Mesenchymal stem cell (in vitro differentiated cells and primary cell): ENCODE results near the gene IRAK1.

Experiments used
- DNase-seq: peaks from one replicate; pipeline ENCODE4 v3.0.0-alpha.2; 2013
- H2AFZ ChIP-seq: one replicate; pipeline ENCODE4 v1.6.1; 2013; ENCODE audit warnings: low read depth, mild to moderate bottlenecking, control low read depth, inconsistent platforms, low read length, moderate library complexity
- H2AK5ac ChIP-seq: 2 replicates; pipeline ENCODE4 v1.6.1; 2013; ENCODE audit warnings: low read length, moderate library complexity, mild to moderate bottlenecking, inconsistent platforms; ENCODE audit not compliant: severe bottlenecking
- H2BK120ac ChIP-seq: one replicate; pipeline ENCODE4 v1.6.1; 2013; ENCODE audit warnings: low read depth, mild to moderate bottlenecking, inconsistent platforms, low read length, moderate library complexity
- H2BK12ac ChIP-seq, 2 experiments: one replicate each; pipeline ENCODE4 v1.6.1; 2013; ENCODE audit warnings: inconsistent platforms in 2 of 2, low read length in 2 of 2, mild to moderate bottlenecking in 2 of 2, moderate library complexity in 2 of 2, control low read depth in 1 of 2
- H2BK15ac ChIP-seq: one replicate; pipeline ENCODE4 v1.6.1; 2013; ENCODE audit warnings: mild to moderate bottlenecking, low read depth, inconsistent platforms; ENCODE audit not compliant: poor library complexity, severe bottlenecking
- H2BK5ac ChIP-seq: 2 replicates; pipeline ENCODE4 v1.6.1; 2013; ENCODE audit warnings: low read depth, mild to moderate bottlenecking, low read length, control low read depth, inconsistent platforms; ENCODE audit not compliant: poor library complexity, severe bottlenecking
- H3K14ac ChIP-seq, 2 experiments: one replicate each; pipeline ENCODE4 v1.6.1; 2013; ENCODE audit warnings: inconsistent platforms in 2 of 2, low read length in 2 of 2, control low read depth in 1 of 2, mild to moderate bottlenecking in 1 of 2, moderate library complexity in 1 of 2
- H3K18ac ChIP-seq, 2 experiments: one replicate each; pipeline ENCODE4 v1.6.1; 2013; ENCODE audit warnings: inconsistent platforms in 2 of 2, low read length in 2 of 2, control low read depth in 1 of 2, low read depth in 1 of 2, mild to moderate bottlenecking in 1 of 2
- H3K23ac ChIP-seq, 2 experiments: one replicate each; pipeline ENCODE4 v1.6.1; 2013; ENCODE audit warnings: inconsistent platforms in 2 of 2, low read length in 2 of 2, mild to moderate bottlenecking in 2 of 2, moderate library complexity in 2 of 2, control low read depth in 1 of 2
- H3K27ac ChIP-seq: 2 replicates; pipeline ENCODE4 v1.5.1; 2013; ENCODE audit warnings: mild to moderate bottlenecking, moderate library complexity, low read length, control low read depth, inconsistent platforms; ENCODE audit not compliant: poor library complexity, severe bottlenecking
- H3K27me3 ChIP-seq, 2 experiments: 2 replicates each; pipeline versions ENCODE4 v1.6.1 to v1.7.0; 2013; ENCODE audit warnings: low read length in 2 of 2, mild to moderate bottlenecking in 2 of 2, moderate library complexity in 2 of 2, control low read depth in 1 of 2, inconsistent platforms in 1 of 2; ENCODE audit not compliant: control insufficient read depth in 1 of 2, insufficient read depth in 1 of 2
- H3K36me3 ChIP-seq, 2 experiments: 2 replicates each; pipeline versions ENCODE4 v1.6.1 to v1.7.0; 2013; ENCODE audit warnings: low read length in 2 of 2, control low read depth in 1 of 2, inconsistent platforms in 1 of 2, low read depth in 1 of 2, mild to moderate bottlenecking in 1 of 2; ENCODE audit not compliant: insufficient read depth in 2 of 2, control insufficient read depth in 1 of 2
- H3K4ac ChIP-seq, 2 experiments: one replicate each; pipeline ENCODE4 v1.6.1; 2013; ENCODE audit warnings: inconsistent platforms in 2 of 2, low read length in 2 of 2, mild to moderate bottlenecking in 2 of 2, moderate library complexity in 2 of 2, control low read depth in 1 of 2, low read depth in 1 of 2
- H3K4me1 ChIP-seq: 2 replicates; pipeline ENCODE4 v1.6.1; 2013; ENCODE audit warnings: low read depth, low read length, control low read depth; ENCODE audit not compliant: control insufficient read depth, insufficient read depth
- H3K4me2 ChIP-seq: 2 replicates; pipeline ENCODE4 v1.6.1; 2013; ENCODE audit warnings: low read length, mild to moderate bottlenecking, inconsistent platforms; ENCODE audit not compliant: poor library complexity, severe bottlenecking
- H3K4me3 ChIP-seq, 2 experiments: 2 replicates each; pipeline versions ENCODE4 v1.5.1 to v1.7.0; 2013; ENCODE audit warnings: low read length in 2 of 2, mild to moderate bottlenecking in 2 of 2, control low read depth in 1 of 2, low read depth in 1 of 2; ENCODE audit not compliant: insufficient read depth in 1 of 2
- H3K79me1 ChIP-seq: replicated peaks from 2 replicates; pipeline ENCODE4 v1.6.1; 2013; ENCODE audit warnings: mild to moderate bottlenecking, control low read depth, low read length, inconsistent platforms; ENCODE audit not compliant: poor library complexity, severe bottlenecking
- H3K9ac ChIP-seq: 2 replicates; pipeline ENCODE4 v1.7.0; 2013; ENCODE audit warnings: mild to moderate bottlenecking, low read length, moderate library complexity
- H3K9me3 ChIP-seq: 2 replicates; pipeline ENCODE4 v1.7.0; 2013; ENCODE audit warnings: mild to moderate bottlenecking, low read length; ENCODE audit not compliant: control insufficient read depth
- H4K8ac ChIP-seq: one replicate; pipeline ENCODE4 v1.6.1; 2013; ENCODE audit warnings: inconsistent platforms, mild to moderate bottlenecking, low read length, moderate library complexity
- H4K91ac ChIP-seq: one replicate; pipeline ENCODE4 v1.6.1; 2013; ENCODE audit warnings: mild to moderate bottlenecking, low read length, inconsistent platforms
- WGBS: methylation state at CpG from one replicate; pipeline ENCODE4 v1.1.7; 2013; ENCODE audit warnings: mixed read lengths; 5-methylcytosine and 5-hydroxymethylcytosine counted together

Gene IRAK1

GRCh38 chrX:154061801-154062200 is 42.1 kb upstream of the IRAK1 start:
- Histone ChIP-seq H2BK15ac (no peak overlapping the region), H2BK5ac (no peak overlapping the region), H3K4me3 (no peak overlapping the region), H4K91ac (no peak overlapping the region), H3K18ac (no peak overlapping the region), H3K4ac (no peak overlapping the region), H3K27ac (no peak overlapping the region), H3K14ac (no peak overlapping the region), H2BK120ac (no peak overlapping the region), H3K27me3 (peaks cover 0 to 16% of the 10 kb centered on the region in 2 experiments), H3K9ac (no peak overlapping the region), H3K4me2 (no peak overlapping the region), H2AK5ac (no peak overlapping the region), H2BK12ac (no peak overlapping the region), H3K23ac (no peak overlapping the region), H3K9me3 (no peaks in the 10 kb centered on the region), H3K4me1 (peaks cover 7% of the 10 kb centered on the region), H3K79me1 (peaks cover 2% of the 10 kb centered on the region), H2AFZ (no peak overlapping the region), H4K8ac (no peak overlapping the region), H3K36me3 (peaks cover under 1 to 8% of the 10 kb centered on the region in 2 experiments)
- DNase-seq: no peak
- 86% methylated on average over 8 of the region's 8 CpGs for WGBS

- Histone ChIP-seq H3K9me3 (no peaks in the 10 kb centered on the region), H3K18ac (no peak overlapping the region), H2BK120ac (no peak overlapping the region), H3K4me3 (no peak overlapping the region), H3K27ac (no peak overlapping the region), H2AK5ac (no peak overlapping the region), H4K8ac (no peak overlapping the region), H3K4me2 (no peak overlapping the region), H2AFZ (no peak overlapping the region), H2BK15ac (no peak overlapping the region), H2BK5ac (no peak overlapping the region), H4K91ac (no peak overlapping the region), H3K79me1 (peaks cover 2% of the 10 kb centered on the region), H3K4me1 (peaks cover 9% of the 10 kb centered on the region), H2BK12ac (no peak overlapping the region), H3K36me3 (peaks cover 10% of the 10 kb centered on the region in 2 experiments), H3K27me3 (peaks cover 0 to 19% of the 10 kb centered on the region in 2 experiments), H3K9ac (no peak overlapping the region), H3K23ac (no peak overlapping the region), H3K14ac (no peak overlapping the region), H3K4ac (no peak overlapping the region)
- 86% methylated on average over 4 of the region's 5 CpGs for WGBS
- DNase-seq: no peak
Observed at GRCh38 chrX:154059729-154060245, 40.1 kb upstream of the IRAK1 start.

- Histone ChIP-seq H2BK12ac (no peak overlapping the region), H2AK5ac (no peak overlapping the region), H3K9me3 (no peaks in the 10 kb centered on the region), H3K27me3 (peaks cover 0 to 19% of the 10 kb centered on the region in 2 experiments), H3K36me3 (peaks cover 10% of the 10 kb centered on the region in 2 experiments), H3K9ac (no peak overlapping the region), H2BK15ac (no peak overlapping the region), H3K4me1 (peaks cover 9% of the 10 kb centered on the region), H4K8ac (no peak overlapping the region), H3K4me3 (no peak overlapping the region), H2AFZ (no peak overlapping the region), H3K18ac (no peak overlapping the region), H3K27ac (no peak overlapping the region), H3K14ac (no peak overlapping the region), H3K4ac (no peak overlapping the region), H2BK5ac (no peak overlapping the region), H3K4me2 (no peak overlapping the region), H2BK120ac (no peak overlapping the region), H3K79me1 (peaks cover 2% of the 10 kb centered on the region), H3K23ac (no peak overlapping the region), H4K91ac (no peak overlapping the region)
- WGBS: no CpG with 5 or more reads among the region's 1 CpG
- DNase-seq: no peak
Observed at GRCh38 chrX:154059231-154059630, 39.5 kb upstream of the IRAK1 start.

GRCh38 chrX:154058214-154058997 is 38.7 kb upstream of the IRAK1 start:
- Histone ChIP-seq H3K27me3 (peaks cover 0 to 20% of the 10 kb centered on the region in 2 experiments), H3K4me3 (no peak overlapping the region), H3K9ac (no peak overlapping the region), H3K36me3 (peaks cover 10 to 12% of the 10 kb centered on the region in 2 experiments), H2BK12ac (no peak overlapping the region), H4K91ac (no peak overlapping the region), H3K79me1 (peaks cover 2% of the 10 kb centered on the region), H3K27ac (no peak overlapping the region), H2BK5ac (no peak overlapping the region), H3K4me2 (no peak overlapping the region), H4K8ac (no peak overlapping the region), H3K23ac (no peak overlapping the region), H3K4ac (no peak overlapping the region), H3K14ac (no peak overlapping the region), H3K4me1 (peaks cover 9% of the 10 kb centered on the region), H2AK5ac (no peak overlapping the region), H2BK120ac (no peak overlapping the region), H2BK15ac (no peak overlapping the region), H2AFZ (no peak overlapping the region), H3K18ac (no peak overlapping the region), H3K9me3 (no peaks in the 10 kb centered on the region)
- no peak for DNase-seq
- WGBS: 96% methylated on average over 8 of the region's 11 CpGs
